Liver (tissue), 3 donors: ENCODE data around the gene CADPS.

Experiments used
- EGR1 ChIP-seq, 2 donors: IDR thresholded peaks; 2 replicates each; pipeline ENCODE4 v1.6.1; 2016 to 2018; ENCODE audit warnings: antibody characterized with exemption in 2 of 2, low read depth in 2 of 2
- FOXA1 ChIP-seq: IDR thresholded peaks from 2 replicates; pipeline ENCODE4 v1.6.1; 2016; ENCODE audit warnings: antibody characterized with exemption
- GABPA ChIP-seq, 2 donors: IDR thresholded peaks in 1 of 2; conservative IDR thresholded peaks in 1 of 2; 2 replicates each; pipeline ENCODE4 v1.6.1; 2016; ENCODE audit warnings: antibody characterized with exemption in 2 of 2, mild to moderate bottlenecking in 1 of 2, moderate library complexity in 1 of 2
- JUND ChIP-seq, 2 donors: IDR thresholded peaks; 2 replicates each; pipeline ENCODE4 v1.6.1; 2016; ENCODE audit warnings: antibody characterized with exemption in 2 of 2
- RAD21 ChIP-seq, 2 donors: IDR thresholded peaks; 2 replicates each; pipeline ENCODE4 v1.6.1; 2016; ENCODE audit warnings: antibody characterized with exemption in 2 of 2, mild to moderate bottlenecking in 2 of 2
- RXRA ChIP-seq, 2 donors: IDR thresholded peaks; 2 replicates each; pipeline ENCODE4 v1.6.1; 2017 to 2018; ENCODE audit warnings: antibody characterized with exemption in 2 of 2, mild to moderate bottlenecking in 1 of 2
- SP1 ChIP-seq: IDR thresholded peaks from 2 replicates; pipeline ENCODE4 v1.6.1; 2018; ENCODE audit warnings: antibody characterized with exemption, mild to moderate bottlenecking
- TAF1 ChIP-seq: conservative IDR thresholded peaks from 2 replicates; pipeline ENCODE4 v1.6.1; 2016; ENCODE audit warnings: antibody characterized with exemption, mild to moderate bottlenecking
- YY1 ChIP-seq: IDR thresholded peaks from 2 replicates; pipeline ENCODE4 v1.6.1; 2016; ENCODE audit warnings: antibody characterized with exemption, mild to moderate bottlenecking
- TF ChIP-seq, protein P1 (sequence below): fragments of 150-350 bp; IDR thresholded peaks from 2 replicates; pipeline ENCODE4 v1.5.1; 2017; ENCODE audit warnings: improper control_type of control experiment, low read depth, low read length; ENCODE audit not compliant: missing input control
- TF ChIP-seq, protein P2 (sequence below): IDR thresholded peaks from 2 replicates; pipeline ENCODE4 v1.6.1; 2016; ENCODE audit warnings: antibody characterized with exemption, mild to moderate bottlenecking
- TF ChIP-seq, protein P3 (sequence below): IDR thresholded peaks from 2 replicates; pipeline ENCODE4 v1.6.1; 2016; ENCODE audit warnings: antibody characterized with exemption
- TF ChIP-seq, protein P4 (sequence below): IDR thresholded peaks from 2 replicates; pipeline ENCODE4 v1.6.1; 2016; ENCODE audit warnings: antibody characterized with exemption
- TF ChIP-seq, protein P5 (sequence below): IDR thresholded peaks from 2 replicates; pipeline ENCODE4 v1.6.1; 2016; ENCODE audit warnings: antibody characterized with exemption
- donor health status: healthy.
- donor health status: healthy.

DNA sequence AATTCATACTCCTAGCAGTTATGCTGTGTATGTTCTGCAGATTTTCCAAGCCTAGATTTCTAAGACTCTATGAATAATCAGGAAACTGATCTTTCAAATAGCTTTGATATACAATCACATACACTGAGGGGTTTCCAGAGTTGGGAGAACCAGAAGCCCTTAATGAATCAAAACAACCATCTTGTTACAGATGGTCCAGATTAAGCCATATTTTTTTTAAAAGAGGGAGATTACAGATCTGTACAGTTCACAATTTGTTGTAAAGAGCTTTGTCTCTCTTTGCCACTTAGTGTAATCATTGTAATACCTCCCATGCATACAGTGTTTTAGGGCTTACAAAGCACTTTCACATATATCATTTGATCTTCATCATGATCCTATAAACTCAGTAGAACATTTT is 47.7 kb downstream of the CADPS start:
- TF ChIP-seq YY1 (no peak), RXRA (IDR thresholded peaks at IDR 0.05) (no peak), TAF1 (no peak), SP1 (no peak), RAD21 (IDR thresholded peaks at IDR 0.05) (no peak), EGR1 (IDR thresholded peaks at IDR 0.05; ENCODE audit: low read depth in 2 of 2) (no peak), JUND (IDR thresholded peaks at IDR 0.05) (no peak), GABPA (IDR thresholded peaks at IDR 0.05 in 1 of 2, conservative IDR thresholded peaks at IDR 0.05 in 1 of 2) (no peak), FOXA1 (no peak)
- TF ChIP-seq, protein P1, sequence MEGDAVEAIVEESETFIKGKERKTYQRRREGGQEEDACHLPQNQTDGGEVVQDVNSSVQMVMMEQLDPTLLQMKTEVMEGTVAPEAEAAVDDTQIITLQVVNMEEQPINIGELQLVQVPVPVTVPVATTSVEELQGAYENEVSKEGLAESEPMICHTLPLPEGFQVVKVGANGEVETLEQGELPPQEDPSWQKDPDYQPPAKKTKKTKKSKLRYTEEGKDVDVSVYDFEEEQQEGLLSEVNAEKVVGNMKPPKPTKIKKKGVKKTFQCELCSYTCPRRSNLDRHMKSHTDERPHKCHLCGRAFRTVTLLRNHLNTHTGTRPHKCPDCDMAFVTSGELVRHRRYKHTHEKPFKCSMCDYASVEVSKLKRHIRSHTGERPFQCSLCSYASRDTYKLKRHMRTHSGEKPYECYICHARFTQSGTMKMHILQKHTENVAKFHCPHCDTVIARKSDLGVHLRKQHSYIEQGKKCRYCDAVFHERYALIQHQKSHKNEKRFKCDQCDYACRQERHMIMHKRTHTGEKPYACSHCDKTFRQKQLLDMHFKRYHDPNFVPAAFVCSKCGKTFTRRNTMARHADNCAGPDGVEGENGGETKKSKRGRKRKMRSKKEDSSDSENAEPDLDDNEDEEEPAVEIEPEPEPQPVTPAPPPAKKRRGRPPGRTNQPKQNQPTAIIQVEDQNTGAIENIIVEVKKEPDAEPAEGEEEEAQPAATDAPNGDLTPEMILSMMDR: no peak
- TF ChIP-seq, protein P2, sequence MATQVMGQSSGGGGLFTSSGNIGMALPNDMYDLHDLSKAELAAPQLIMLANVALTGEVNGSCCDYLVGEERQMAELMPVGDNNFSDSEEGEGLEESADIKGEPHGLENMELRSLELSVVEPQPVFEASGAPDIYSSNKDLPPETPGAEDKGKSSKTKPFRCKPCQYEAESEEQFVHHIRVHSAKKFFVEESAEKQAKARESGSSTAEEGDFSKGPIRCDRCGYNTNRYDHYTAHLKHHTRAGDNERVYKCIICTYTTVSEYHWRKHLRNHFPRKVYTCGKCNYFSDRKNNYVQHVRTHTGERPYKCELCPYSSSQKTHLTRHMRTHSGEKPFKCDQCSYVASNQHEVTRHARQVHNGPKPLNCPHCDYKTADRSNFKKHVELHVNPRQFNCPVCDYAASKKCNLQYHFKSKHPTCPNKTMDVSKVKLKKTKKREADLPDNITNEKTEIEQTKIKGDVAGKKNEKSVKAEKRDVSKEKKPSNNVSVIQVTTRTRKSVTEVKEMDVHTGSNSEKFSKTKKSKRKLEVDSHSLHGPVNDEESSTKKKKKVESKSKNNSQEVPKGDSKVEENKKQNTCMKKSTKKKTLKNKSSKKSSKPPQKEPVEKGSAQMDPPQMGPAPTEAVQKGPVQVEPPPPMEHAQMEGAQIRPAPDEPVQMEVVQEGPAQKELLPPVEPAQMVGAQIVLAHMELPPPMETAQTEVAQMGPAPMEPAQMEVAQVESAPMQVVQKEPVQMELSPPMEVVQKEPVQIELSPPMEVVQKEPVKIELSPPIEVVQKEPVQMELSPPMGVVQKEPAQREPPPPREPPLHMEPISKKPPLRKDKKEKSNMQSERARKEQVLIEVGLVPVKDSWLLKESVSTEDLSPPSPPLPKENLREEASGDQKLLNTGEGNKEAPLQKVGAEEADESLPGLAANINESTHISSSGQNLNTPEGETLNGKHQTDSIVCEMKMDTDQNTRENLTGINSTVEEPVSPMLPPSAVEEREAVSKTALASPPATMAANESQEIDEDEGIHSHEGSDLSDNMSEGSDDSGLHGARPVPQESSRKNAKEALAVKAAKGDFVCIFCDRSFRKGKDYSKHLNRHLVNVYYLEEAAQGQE: no peak
- TF ChIP-seq, protein P3, sequence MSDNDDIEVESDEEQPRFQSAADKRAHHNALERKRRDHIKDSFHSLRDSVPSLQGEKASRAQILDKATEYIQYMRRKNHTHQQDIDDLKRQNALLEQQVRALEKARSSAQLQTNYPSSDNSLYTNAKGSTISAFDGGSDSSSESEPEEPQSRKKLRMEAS: no peak
- TF ChIP-seq, protein P4, sequence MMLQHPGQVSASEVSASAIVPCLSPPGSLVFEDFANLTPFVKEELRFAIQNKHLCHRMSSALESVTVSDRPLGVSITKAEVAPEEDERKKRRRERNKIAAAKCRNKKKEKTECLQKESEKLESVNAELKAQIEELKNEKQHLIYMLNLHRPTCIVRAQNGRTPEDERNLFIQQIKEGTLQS: no peak
- TF ChIP-seq, protein P5, sequence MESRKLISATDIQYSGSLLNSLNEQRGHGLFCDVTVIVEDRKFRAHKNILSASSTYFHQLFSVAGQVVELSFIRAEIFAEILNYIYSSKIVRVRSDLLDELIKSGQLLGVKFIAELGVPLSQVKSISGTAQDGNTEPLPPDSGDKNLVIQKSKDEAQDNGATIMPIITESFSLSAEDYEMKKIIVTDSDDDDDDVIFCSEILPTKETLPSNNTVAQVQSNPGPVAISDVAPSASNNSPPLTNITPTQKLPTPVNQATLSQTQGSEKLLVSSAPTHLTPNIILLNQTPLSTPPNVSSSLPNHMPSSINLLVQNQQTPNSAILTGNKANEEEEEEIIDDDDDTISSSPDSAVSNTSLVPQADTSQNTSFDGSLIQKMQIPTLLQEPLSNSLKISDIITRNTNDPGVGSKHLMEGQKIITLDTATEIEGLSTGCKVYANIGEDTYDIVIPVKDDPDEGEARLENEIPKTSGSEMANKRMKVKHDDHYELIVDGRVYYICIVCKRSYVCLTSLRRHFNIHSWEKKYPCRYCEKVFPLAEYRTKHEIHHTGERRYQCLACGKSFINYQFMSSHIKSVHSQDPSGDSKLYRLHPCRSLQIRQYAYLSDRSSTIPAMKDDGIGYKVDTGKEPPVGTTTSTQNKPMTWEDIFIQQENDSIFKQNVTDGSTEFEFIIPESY: no peak
